NCI-H2107 (cell line): ENCODE data around the gene AQP11.
"Not testable (repeated sequence)": the region's sequence is repeated elsewhere in the genome, so short reads cannot be mapped to it uniquely, and the experiment has no call there.

ENCODE experiments used
- DNase-seq: peaks from one replicate; lab custom pipeline; 2025; lab: John Stamatoyannopoulos, UW

Gene AQP11, protein sequence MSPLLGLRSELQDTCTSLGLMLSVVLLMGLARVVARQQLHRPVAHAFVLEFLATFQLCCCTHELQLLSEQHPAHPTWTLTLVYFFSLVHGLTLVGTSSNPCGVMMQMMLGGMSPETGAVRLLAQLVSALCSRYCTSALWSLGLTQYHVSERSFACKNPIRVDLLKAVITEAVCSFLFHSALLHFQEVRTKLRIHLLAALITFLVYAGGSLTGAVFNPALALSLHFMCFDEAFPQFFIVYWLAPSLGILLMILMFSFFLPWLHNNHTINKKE

DNA sequence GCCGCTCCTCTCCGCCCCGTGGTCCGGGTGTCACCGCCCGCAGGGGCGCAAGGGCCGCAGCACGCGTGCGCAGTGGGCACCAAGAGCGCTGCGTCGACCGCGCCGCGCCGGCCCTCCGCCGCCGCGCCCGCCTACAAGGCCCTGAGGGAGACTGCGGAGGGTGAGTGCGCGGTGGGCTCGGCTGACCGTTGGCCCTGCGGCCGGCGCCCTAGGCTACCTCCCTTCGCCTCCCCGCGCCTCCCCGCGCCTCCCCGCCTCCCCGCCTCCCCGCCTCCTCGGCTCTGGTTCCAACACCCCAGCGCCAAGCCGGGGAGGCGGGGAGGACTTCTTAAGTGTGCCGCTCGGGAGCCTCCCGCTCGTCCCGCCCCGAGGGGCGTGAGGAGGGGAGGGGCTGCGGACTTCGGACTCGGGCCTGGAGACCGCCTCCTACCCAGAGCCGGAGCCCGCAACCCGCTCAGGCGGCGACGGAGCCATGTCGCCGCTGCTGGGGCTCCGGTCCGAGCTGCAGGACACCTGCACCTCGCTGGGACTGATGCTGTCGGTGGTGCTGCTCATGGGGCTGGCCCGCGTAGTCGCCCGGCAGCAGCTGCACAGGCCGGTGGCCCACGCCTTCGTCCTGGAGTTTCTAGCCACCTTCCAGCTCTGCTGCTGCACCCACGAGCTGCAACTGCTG is at the start of gene AQP11:
TSS of gene AQP11 (plus strand) at position 433 of the 673 bp plus-strand sequence. CDS start at position 473, 40 bp downstream.
- peak; percentile 57 for DNase-seq

DNA sequence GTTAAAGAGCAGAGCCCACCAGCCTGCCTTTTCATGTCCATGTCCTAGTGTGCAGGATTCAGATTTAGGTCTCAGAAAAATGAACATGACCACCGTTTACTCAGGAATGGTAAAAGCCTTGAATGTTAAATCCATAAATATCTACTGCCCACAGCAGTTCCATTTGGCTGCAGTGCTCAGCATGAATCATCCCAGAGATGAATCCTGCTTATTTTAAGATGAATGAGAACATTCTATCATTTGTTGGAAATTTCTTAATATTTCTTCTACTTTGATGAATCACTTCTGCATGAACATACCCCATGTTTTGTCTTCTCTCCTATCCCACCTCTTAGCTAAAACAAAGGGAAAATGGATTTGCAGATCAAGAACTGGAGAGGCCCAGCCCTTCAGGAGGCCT is 47.5 kb upstream of the AQP11 start:
- no peak for DNase-seq

DNA sequence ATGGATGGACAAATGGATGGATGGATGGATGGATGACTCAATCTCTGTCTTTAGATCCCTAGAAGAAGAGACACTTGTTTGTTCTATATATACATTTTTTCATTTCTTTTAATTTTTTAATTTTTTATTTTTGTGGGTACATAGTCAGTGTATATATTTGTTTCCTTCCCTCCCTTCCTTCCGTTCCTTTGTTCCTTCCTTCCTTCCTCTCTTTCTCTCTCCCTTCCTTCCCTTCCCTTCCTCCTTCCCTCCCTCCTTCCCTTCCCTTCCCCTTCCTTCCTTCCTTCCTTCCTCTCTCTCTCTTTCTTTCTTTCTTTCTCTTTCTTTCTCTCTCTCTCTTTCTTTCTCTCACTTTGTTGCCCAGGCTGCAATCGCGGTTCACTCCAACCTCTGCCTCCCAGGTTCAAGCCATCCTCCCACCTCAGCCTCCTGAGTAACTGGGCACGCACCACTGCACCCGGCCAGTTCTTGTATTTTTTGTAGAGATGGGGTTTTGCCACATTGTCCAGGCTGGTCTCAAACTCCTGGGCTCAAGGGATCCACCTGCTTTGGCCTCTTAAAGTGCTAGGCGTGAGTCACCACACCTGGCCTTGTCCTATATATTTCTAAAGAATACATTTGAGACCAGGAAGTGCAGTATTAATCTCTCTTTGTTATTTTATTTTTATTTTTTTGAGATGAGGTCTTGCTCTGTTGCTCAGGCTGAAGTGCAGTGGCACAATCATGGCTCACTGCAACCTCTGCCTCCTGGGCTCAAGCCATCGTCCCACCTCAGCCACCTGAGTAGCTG is 42.5 kb upstream of the AQP11 start:
- DNase-seq: no peak

DNA sequence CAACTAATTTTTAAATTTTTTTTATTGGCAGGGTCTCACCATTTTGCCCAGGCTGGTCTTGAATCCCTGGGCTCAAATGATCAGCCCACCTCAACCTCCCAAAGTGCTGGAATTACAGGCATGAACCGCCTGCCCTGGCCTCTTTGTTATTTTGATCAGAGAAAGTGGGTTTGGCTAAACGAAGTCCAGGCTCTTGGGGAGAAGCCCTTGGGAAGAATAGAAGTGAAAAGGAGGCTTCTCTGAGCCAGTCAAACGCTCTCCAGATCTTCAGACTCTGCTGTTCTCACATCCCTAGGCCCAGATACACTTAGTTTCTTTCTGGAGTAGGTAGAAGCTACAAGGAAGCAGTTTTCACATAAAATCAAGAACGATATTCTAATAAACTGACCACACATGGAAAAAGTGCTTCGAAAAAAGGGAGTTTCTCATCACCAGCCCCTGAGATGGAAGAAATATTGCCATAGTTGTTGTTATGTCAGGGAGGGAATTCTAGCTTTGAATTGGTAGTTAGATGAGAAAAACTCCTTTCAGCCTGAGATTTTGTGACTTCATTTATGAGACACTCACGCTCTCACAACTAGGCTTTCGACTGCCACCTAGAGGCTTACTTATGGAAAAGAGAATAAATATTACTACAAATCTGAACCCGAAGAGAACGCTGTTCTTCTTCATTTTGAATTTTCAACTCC is 41.7 kb upstream of the AQP11 start:
- DNase-seq: peak; percentile 32

DNA sequence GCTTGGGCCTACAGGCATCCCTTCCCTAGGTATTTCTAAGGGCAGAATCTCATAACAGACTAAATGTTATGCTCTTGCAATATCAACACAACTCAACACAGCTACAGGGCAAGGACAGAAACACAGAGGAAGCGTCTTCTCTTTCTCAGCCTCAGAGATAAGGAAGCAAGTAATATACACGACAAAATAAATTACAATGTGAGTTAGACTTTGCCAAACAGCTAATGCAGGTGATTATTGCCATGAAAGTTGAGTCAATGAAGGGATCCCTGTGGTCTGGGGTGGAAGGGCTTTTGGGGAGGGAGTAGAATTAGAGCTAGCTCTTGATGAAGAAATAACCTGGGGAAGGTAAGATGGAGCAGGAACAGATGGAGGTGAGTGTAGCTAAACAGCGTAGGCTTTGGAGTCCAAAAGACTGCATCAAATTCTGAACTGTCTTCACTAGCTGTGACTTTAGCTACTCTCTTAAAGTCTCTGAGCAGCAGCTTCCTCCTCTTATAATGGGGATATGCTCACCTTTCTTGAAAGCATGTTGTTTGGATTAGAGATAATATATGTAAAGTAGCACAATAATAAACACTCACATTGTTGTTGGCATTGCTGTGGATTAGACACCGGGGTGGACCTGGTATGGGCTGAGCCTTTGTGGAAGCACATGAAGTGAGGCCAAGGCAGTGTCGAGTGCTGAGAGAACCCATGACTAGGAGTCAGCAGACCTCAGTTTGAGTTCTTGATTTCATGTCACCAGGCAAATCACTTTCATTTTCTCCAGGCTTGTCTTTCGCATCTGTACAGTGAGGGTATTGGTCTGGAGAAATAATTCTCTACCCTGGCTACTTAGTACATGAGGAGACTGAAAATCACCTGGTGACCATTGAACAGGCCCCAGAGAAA is 41.0 kb upstream of the AQP11 start:
- DNase-seq: no peak

DNA sequence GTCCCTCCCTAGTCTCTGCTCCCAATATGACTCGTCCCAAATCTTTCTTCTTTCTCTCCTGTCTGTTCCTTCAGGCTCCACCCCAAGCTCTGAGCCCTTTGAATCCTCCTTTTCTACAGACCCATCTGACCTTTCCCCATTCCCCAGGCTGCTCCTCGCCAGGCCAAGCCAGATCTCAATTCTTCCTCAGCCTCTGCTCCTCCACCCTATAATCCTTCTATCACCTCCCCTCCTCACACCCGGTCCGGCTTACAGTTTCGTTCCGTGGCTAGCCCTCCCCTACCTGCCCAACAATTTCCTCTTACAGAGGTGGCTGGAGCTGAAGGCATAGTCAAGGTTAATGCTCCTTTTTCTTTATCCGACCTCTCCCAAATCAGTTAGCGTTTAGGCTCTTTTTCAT is 38.3 kb upstream of the AQP11 start:
- not testable (repeated sequence) for DNase-seq

DNA sequence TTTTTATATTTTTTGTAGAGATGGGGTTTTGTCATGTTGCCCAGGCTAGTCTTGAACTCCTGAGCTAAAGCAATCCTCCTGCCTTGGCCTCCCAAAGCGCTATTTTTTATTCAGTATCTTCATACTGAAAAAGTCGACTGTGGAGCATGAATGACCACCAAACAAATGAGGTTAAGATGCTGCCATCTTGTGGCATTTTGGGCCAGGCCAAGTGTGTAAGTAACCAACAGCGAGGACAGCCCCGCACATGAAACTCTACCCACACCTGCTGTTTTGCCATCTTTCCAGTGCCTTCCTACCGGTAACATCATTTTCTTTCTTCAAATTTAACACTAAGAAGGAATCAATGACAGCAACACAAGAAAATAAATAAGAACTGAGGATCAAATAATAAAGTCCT is 32.2 kb upstream of the AQP11 start:
- no peak for DNase-seq

DNA sequence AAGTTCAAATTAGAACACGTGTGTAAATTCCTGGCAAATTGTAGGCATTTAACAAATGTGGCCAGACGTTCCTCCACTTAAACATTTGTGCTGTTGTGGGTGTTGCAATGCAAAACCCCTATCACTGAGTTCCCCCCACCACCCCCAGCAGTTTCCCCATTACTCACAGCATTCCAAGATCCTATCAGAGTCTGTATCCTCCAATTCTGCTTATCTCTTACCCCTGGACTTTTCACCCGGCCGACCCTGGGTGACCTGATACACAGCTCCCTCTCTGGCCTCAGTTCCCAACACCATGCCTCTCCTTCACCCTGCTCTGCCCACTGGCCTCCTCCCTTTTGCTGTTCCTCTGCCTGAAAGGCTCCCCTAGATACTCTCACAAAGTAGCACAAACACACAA is 31.4 kb upstream of the AQP11 start:
- no peak for DNase-seq

DNA sequence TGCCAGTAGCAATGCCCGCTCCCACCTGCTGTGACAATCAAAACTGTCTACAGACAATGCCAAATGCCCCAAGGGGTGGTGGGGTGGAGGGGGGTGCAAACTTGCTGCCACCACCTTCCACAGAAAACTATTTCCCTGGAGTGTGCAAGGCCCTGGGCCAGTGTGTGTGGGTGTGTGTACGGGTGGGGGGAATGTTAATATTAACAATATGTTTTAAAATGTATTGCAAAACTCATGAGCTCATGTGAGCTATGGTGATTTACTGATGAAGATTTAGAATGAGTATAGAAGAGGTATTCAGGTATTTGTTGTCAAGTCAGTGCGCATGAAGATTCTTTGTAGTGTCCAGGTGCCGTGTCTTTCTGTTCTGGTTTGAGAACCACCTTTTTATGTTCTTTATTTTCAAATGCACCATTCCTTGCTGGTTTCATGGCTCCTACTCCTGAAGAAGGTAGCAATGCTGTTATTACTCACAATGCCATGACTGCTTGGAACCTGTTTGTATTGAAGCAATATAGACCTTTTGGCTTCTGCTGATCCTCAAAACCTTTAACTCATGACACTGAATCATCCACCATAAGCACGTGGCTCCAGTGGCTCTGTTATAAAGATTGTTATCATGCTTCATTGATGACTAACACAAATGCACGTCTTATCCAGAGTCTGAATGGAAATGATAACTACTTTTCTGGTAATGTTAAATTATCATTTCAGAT is 29.9 kb upstream of the AQP11 start:
- no peak for DNase-seq

DNA sequence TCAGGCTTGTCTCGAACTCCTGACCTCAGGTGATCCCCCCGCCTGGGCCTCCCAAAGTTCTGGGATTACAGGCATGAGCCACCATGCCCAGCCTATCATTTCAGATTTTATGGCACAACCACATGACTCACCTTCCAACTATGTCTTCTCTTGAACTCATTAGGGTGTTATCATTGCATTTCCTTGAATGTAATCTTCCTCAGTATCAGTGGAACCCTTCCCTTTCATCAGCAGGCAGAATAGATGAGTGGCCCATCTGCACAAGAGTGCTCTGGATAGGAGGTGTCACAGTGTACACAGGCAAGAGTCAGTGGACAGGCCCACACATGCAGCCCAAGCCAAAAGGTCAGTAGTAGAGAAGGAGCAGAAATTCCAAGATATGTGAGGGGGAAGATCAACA is 29.1 kb upstream of the AQP11 start:
- DNase-seq: no peak

DNA sequence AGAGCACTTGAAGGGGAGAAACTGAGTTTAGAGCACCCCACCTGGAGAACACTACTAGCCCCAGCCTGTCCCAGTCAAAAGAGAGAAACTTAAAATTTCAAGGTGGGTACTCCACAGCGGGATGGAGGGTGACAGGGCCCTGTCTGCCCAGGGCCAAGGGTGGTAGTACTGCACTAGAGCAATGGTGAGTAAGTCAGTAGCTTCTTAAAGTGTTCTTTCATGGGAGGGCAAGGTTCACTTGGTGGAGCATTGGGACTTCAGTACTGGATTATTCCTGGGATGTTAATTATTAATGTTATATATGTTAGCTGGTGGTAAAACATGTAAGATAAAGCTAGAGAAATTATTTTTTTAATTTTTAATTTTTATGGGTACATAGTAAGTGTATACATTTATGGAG is 28.5 kb upstream of the AQP11 start:
- DNase-seq: no peak

DNA sequence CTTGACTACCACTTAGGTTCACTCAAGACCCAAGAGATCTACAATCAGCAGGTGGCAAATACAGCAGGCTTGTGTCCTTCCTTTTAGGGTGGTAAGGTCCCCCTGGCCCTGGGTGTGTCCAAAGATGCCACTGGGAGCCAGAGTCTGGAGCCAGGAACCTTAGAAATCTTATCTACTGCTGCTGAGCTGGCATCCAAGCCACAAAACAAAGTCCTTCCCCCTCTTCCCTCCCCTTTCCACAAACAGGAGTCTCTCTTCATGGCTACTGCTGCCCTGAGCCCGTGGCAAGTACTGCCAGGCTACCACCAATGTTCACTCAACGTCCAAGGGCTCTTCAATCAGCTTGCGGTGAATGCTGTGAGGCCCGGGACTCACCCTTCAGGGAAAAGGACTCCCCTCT is 21.4 kb upstream of the AQP11 start:
- no peak for DNase-seq

DNA sequence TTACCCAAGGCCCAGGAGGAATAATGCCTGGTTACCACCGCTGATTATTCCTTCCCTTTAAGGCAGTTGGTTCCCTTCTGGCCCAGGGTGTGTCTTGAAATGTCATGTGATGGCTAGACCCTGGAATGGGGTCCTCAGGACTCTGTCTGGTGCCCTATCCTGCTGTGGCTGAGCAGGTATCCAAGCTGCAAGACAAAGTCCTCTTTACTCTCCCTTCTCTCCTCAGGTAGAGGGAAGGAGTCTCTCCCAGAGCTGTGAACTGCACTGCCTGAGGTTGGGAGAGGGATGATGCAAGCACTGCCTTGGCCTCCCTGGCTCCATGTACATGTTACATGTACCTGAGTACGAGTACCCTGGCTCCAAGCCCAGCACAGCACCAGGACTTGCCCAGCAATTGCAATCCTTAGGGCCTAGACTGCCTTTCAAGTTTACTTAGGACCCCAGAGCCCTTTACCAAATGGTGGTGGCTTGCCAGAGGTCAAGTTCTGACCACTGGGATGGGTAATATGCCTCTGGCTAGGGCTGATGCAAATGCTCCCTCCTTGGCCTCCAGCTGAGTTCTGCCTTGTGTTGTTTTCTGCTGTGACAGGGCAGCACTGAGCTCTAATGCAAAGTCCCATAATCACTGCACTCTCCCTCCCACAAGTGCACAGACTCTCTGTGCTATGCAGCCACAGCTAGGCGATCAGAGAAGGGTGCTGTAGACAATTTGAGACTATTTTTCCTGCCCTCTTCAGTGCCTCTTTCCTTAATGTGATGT is 20.7 kb upstream of the AQP11 start:
- DNase-seq: no peak

DNA sequence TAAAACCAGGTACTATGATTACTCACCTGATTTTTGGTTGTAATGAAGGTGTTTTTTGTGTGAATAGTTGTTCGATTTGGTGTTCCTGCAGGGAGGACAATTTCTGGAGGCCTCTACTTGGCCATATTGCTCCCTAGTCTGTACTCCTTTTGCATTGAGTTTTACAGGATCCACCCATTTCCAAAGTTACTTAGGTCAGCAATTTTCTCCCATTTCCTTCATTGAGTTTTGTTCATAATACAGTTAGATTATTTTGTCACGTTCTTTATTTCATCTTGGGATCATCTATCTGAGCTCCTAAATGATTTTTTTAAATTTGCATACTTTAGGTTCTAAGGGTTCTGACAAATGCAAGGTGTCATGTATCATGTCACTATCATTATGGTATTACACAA is 20.1 kb upstream of the AQP11 start:
- no peak for DNase-seq

DNA sequence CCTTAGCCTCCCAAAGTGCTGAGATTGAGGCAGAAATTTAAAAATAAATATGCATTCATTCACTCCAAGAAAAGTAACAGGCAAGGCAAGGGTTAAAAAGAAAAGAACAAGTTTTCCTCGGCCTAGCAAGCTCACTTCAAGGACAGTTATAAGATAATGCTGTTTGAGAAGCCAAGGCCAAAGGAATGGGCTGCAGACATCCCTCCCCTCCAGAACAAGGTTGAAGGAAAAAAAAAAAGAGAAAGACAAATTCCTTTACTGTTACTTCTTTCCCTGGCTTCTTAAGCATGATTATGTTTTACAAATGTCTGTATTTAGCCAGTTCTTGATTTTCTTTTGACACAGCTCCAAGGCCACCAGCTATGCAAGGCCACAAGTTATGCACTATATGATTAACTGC is 18.9 kb upstream of the AQP11 start:
- DNase-seq: not testable (repeated sequence)

DNA sequence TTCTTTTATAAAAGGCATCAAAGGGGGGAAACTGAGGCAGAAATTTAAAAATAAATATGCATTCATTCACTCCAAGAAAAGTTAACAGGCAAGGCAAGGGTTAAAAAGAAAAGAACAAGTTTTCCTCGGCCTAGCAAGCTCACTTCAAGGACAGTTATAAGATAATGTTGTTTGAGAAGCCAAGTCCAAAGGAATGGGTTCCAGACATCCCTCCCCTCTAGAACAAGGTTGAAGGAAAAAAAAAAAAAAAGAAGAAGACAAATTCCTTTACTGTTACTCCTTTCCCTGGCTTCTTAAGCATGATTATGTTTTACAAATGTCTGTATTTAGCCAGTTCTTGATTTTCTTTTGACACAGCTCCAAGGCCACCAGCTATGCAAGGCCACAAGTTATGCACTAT is 14.3 kb upstream of the AQP11 start:
- not testable (repeated sequence) for DNase-seq

DNA sequence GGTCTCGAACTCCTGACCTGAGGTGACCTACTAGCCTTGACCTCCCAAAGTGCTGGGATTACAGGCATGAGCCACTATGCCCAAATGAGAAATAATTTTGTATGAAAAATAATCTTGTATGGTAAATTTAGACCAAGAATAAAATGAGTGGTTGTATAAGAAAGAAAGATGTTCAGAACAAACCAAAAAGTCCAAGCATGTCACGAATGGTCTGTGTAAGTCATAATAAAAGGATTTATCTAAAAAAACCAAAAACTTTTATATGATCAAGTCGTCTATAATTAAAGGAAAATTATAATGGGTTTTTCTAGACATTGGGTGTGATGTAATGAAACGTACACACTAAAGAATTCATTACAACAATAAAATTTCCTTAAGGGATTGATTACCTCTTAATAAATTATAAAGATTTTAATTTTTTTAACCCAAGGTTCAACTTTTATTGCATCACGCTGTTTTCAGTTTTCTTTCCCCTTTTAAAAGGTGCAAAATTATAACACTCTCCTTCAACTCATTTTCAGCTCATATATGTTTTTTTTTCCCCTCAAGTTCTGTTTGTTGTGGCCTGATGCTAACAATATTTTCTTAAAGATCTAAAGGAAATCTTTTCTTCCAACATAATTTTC is 8.9 kb upstream of the AQP11 start:
- DNase-seq: no peak

DNA sequence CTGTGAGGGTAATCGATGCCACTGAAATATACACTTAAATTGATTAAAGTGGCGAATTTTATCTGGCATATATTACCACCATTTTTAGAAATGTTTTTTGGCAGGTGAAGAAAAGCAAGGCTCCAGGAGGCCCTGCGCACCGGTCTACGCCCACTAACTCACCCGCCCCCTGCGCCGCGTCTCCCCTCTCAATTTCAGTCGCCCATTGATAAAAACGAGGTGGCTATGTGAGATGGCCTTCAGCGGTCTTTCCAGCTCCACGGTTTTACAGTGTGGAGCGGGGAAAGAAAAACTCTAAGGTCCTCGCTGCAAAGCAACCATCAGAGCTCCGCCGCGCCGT is 602 bp upstream of the AQP11 start:
- DNase-seq: no peak

DNA sequence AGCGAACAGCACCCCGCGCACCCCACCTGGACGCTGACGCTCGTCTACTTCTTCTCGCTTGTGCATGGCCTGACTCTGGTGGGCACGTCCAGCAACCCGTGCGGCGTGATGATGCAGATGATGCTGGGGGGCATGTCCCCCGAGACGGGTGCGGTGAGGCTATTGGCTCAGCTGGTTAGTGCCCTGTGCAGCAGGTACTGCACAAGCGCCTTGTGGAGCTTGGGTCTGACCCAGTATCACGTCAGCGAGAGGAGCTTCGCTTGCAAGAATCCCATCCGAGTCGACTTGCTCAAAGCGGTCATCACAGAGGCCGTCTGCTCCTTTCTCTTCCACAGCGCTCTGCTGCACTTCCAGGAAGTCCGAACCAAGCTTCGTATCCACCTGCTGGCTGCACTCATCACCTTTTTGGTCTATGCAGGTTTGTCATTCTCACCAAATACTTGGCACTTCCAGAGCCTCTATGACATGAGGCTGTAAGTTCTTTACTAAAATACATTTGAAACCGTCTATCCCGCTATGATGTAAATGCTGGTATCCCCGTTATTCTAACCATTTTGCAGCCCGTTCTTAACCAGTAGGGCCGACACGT is 535 bp downstream of the AQP11 start:
- no peak for DNase-seq
